Occipital lobe (tissue), 2 donors: Measurements from ENCODE around the gene ABCC11. TPM values are rescaled to one million over a fixed set of nuclear protein-coding genes. Genes with fewer than 3 reads are reported as not detected.

Experiments
- DNase-seq: peaks from one replicate; lab custom pipeline; 2025; lab: John Stamatoyannopoulos, UW
- total RNA-seq: library from RNA; depleted of rRNA; stranded (reverse); fragments of >200 nt; gene quantifications from one replicate; pipeline ENCODE4 v1.2.3, GENCODE V29; 2014

The ABCC11 gene
- total RNA-seq, 1 donor from 2014 or later: 0.16 TPM

GRCh38 chr16:48133455-48134211 is 113.7 kb downstream of the ABCC11 start:
- no peak for DNase-seq

- DNase-seq: no peak
Observed at GRCh38 chr16:48132696-48133095, 114.6 kb downstream of the ABCC11 start.

- no peak for DNase-seq
Observed at GRCh38 chr16:48131201-48131935, 116.0 kb downstream of the ABCC11 start.

- DNase-seq: no peak
Observed at GRCh38 chr16:48129926-48130325, 117.4 kb downstream of the ABCC11 start.

- DNase-seq: no peak
Observed at GRCh38 chr16:48128769-48129168, 118.6 kb downstream of the ABCC11 start.

GRCh38 chr16:48126801-48127644 is 120.3 kb downstream of the ABCC11 start:
- peak; percentile 20 for DNase-seq

GRCh38 chr16:48125888-48126287 is 121.5 kb downstream of the ABCC11 start:
- no peak for DNase-seq

GRCh38 chr16:48124266-48124665 is 123.1 kb downstream of the ABCC11 start:
- no peak for DNase-seq

- peak; percentile 63 for DNase-seq
Observed at GRCh38 chr16:48123104-48123788, 124.1 kb downstream of the ABCC11 start.

GRCh38 chr16:48121276-48121675 is 126.1 kb downstream of the ABCC11 start:
- DNase-seq: no peak

GRCh38 chr16:48118841-48119240 is 128.5 kb downstream of the ABCC11 start:
- DNase-seq: peak; percentile 10

GRCh38 chr16:48117217-48118105 is 129.9 kb downstream of the ABCC11 start:
- no peak for DNase-seq

Other genes with a start within 250 kb of the ABCC11 start
- gene ABCC12, start 91.5 kb downstream of the ABCC11 start, total RNA-seq: 1.2 TPM
- gene LONP2, start 3.2 kb downstream of the ABCC11 start, total RNA-seq: 81.9 TPM
- gene SIAH1, start 137.9 kb upstream of the ABCC11 start, total RNA-seq: 154 TPM